Endothelial cell of umbilical vein (primary cell): ENCODE data around the gene BMPR1B. TPM values are rescaled to one million over a fixed set of nuclear protein-coding genes. Genes with fewer than 3 reads are reported as not detected.

Experiments used
- BruUV-seq: library from RNA; stranded (reverse); fragments of 400-500 nt; replicated peaks from 2 replicates; lab custom pipeline; 2021; lab: Mats Ljungman, UMichigan
- CTCF ChIA-PET: fragments of 300-600, 350-600 bp; sonication (Branson Sonifier 250); formaldehyde crosslinking; loops from one replicate; lab custom pipeline; 2021; ENCODE audit warnings: antibody characterized with exemption, inconsistent platforms; lab: Charles Lee
- POLR2A ChIA-PET: fragments of 300-600, 350-600 bp; sonication (Branson Sonifier 250); formaldehyde crosslinking; loops from one replicate; lab custom pipeline; 2021; ENCODE audit warnings: antibody characterized with exemption, inconsistent platforms; lab: Charles Lee
- DNase-seq: peaks from one replicate; pipeline ENCODE4 v3.0.0-alpha.2; 2011; ENCODE audit warnings: low read depth, low spot score
- FAIRE-seq: peaks from 2 replicates; lab custom pipeline; 2011; peaks lifted over from hg19 to GRCh38; lab: Jason Lieb, UNC
- H2AFZ ChIP-seq: 2 replicates; pipeline ENCODE4 v1.6.0; 2012; ENCODE audit warnings: low read depth, low read length, control low read depth, inconsistent platforms
- H3K27ac ChIP-seq: 2 replicates; pipeline ENCODE4 v1.5.1; 2011; ENCODE audit warnings: low read depth, mild to moderate bottlenecking, control low read depth, low read length, moderate library complexity; ENCODE audit not compliant: insufficient read depth
- H3K27me3 ChIP-seq, 2 experiments: 2 replicates each; pipeline versions ENCODE4 v1.6.0 to v1.6.1; 2011; ENCODE audit warnings: low read length in 2 of 2, mixed read lengths in 1 of 2; ENCODE audit not compliant: control insufficient read depth in 2 of 2, insufficient read depth in 2 of 2
- H3K36me3 ChIP-seq, 2 experiments: 2 replicates in 1 of 2; 3 replicates in 1 of 2; pipeline ENCODE4 v1.5.1; 2011; ENCODE audit warnings: low read length in 2 of 2, mild to moderate bottlenecking in 1 of 2, moderate library complexity in 1 of 2; ENCODE audit not compliant: control insufficient read depth in 2 of 2, insufficient read depth in 2 of 2; ENCODE audit errors: extremely low read depth in 1 of 2
- H3K4me1 ChIP-seq: 3 replicates; pipeline ENCODE4 v1.5.1; 2011; ENCODE audit warnings: mild to moderate bottlenecking, low read length; ENCODE audit not compliant: control insufficient read depth, insufficient read depth; ENCODE audit errors: extremely low read depth
- H3K4me2 ChIP-seq: 2 replicates; pipeline ENCODE4 v1.6.1; 2011; ENCODE audit warnings: low read length, control low read depth, mixed read lengths; ENCODE audit not compliant: insufficient read depth
- H3K4me3 ChIP-seq, 3 experiments: fragments of 200-600 bp in 1 of 3; sonication (generic), shearing (Covaris generic) in 1 of 3; replicated peaks in 1 of 3; 2 replicates each; pipeline ENCODE4 v1.5.1; 2011 to 2016; ENCODE audit warnings: control low read depth in 3 of 3, low read length in 3 of 3, mild to moderate bottlenecking in 2 of 3, inconsistent platforms in 1 of 3, low read depth in 1 of 3, moderate library complexity in 1 of 3; ENCODE audit not compliant: insufficient read depth in 1 of 3
- H3K79me2 ChIP-seq: 2 replicates; pipeline ENCODE4 v1.6.0; 2012; ENCODE audit warnings: low read length, inconsistent platforms; ENCODE audit not compliant: control insufficient read depth, insufficient read depth
- H3K9ac ChIP-seq: replicated peaks from 2 replicates; pipeline ENCODE3; 2011; ENCODE audit warnings: low read length, control low read depth; ENCODE audit not compliant: insufficient read depth; ENCODE audit errors: extremely low read depth
- H3K9me1 ChIP-seq: replicated peaks from 3 replicates; pipeline ENCODE4 v1.6.0; 2011; ENCODE audit warnings: mild to moderate bottlenecking, low read length; ENCODE audit not compliant: control insufficient read depth, insufficient read depth; ENCODE audit errors: extremely low read depth
- H3K9me3 ChIP-seq: replicated peaks from 2 replicates; pipeline ENCODE4 v1.5.1; 2012; ENCODE audit warnings: low read length, inconsistent platforms; ENCODE audit not compliant: control insufficient read depth, insufficient read depth
- H4K20me1 ChIP-seq: replicated peaks from 2 replicates; pipeline ENCODE3; 2011; ENCODE audit warnings: mild to moderate bottlenecking, low read length; ENCODE audit not compliant: control insufficient read depth, insufficient read depth; ENCODE audit errors: extremely low read depth
- CTCF ChIP-seq, 2 donors: IDR thresholded peaks; 1 replicate in 1 of 2; 2 replicates in 1 of 2; pipeline ENCODE4 v1.5.1; 2011; ENCODE audit warnings: low read length in 2 of 2, mild to moderate bottlenecking in 2 of 2, moderate library complexity in 2 of 2, control low read depth in 1 of 2, inconsistent platforms in 1 of 2, low read depth in 1 of 2; ENCODE audit not compliant: insufficient read depth in 1 of 2; ENCODE audit errors: extremely low read depth in 1 of 2
- EZH2 ChIP-seq: IDR thresholded peaks from 2 replicates; pipeline ENCODE4 v1.6.1; 2012; ENCODE audit warnings: borderline replicate concordance, low read depth, mild to moderate bottlenecking, moderate library complexity, low read length, inconsistent platforms; ENCODE audit not compliant: severe bottlenecking
- FOS ChIP-seq: IDR thresholded peaks from 2 replicates; pipeline ENCODE4 v1.6.1; 2011; ENCODE audit warnings: mild to moderate bottlenecking, low read length, moderate library complexity, borderline replicate concordance; ENCODE audit not compliant: insufficient read depth
- GATA2 ChIP-seq: IDR thresholded peaks from 2 replicates; pipeline ENCODE4 v1.7.0; 2011; ENCODE audit warnings: low read depth, mild to moderate bottlenecking, moderate library complexity, mixed read lengths, low read length; ENCODE audit not compliant: insufficient read length, insufficient read depth
- JUN ChIP-seq: IDR thresholded peaks from 2 replicates; pipeline ENCODE4 v1.6.1; 2011; ENCODE audit warnings: borderline replicate concordance, low read depth; ENCODE audit not compliant: insufficient read length, insufficient read depth
- MAX ChIP-seq: IDR thresholded peaks from 2 replicates; pipeline ENCODE4 v1.6.1; 2011; ENCODE audit not compliant: insufficient read depth, insufficient read length
- MYC ChIP-seq: IDR thresholded peaks from one replicate; pipeline ENCODE4 v1.6.1; 2011; ENCODE audit warnings: mild to moderate bottlenecking, low read depth, low read length
- POLR2A ChIP-seq: IDR thresholded peaks from 2 replicates; pipeline ENCODE4 v1.6.1; 2012; ENCODE audit warnings: low read depth, mild to moderate bottlenecking, control low read depth, low read length
- POLR2AphosphoS5 ChIP-seq: IDR thresholded peaks from 2 replicates; pipeline ENCODE4 v1.6.1; 2012; ENCODE audit warnings: low read depth, mild to moderate bottlenecking, control low read depth, low read length, moderate library complexity; ENCODE audit not compliant: insufficient read depth
- dilution Hi-C: fragments of 300-500 bp; cut with MboI; formaldehyde crosslinking; loops from one replicate; pipeline ENCODE4 v1.15.0; 2019; ENCODE audit warnings: low sequenced_read_pairs; ENCODE audit not compliant: extremely low pct_ligation_motif_present
- intact Hi-C: fragments of 100-400 bp; cut with micrococcal nuclease; formaldehyde crosslinking; loops from one replicate; pipeline ENCODE4 v1.10.0; 2022
- polyA plus RNA-seq, 4 experiments: library from polyadenylated mRNA; depleted of rRNA in 3 of 4; stranded (reverse) in 3 of 4; unstranded in 1 of 4; fragments of >200 nt; gene quantifications; 2 replicates each; pipeline versions ENCODE4 v1.2.1 to v1.2.3, GENCODE V29; 2011 to 2012; ENCODE audit warnings: missing spikeins in 1 of 4
- total RNA-seq: library from RNA; stranded (reverse); gene quantifications from 2 replicates; pipeline ENCODE4 v1.2.3, GENCODE V29; 2021

Gene BMPR1B
- total and polyA plus RNA-seq, 2 donors (not counting 3 experiments of a cell fraction or from before 2014, with no cell fraction given): 0.28 to 2.1 TPM

GRCh38 chr4:94766856-94767255 lies 9.1 kb downstream of the BMPR1B start:
- H3K36me3 ChIP-seq: no peaks in the 10 kb centered on the region
- ChIA-PET POLR2A (no interaction called here), CTCF (interaction anchor here (1.1 to 1.3 kb wide), 2 partner anchors 9 to 11 kb away, joined by 3 to 4 read pairs; no protein-coding TSS in a partner anchor)
- no peak overlapping the region for H2AFZ ChIP-seq
- H3K79me2 ChIP-seq: no peaks in the 10 kb centered on the region
- H3K9ac ChIP-seq: no peak overlapping the region
- no peak overlapping the region for H3K27ac ChIP-seq
- no peak for FAIRE-seq
- no peak overlapping the region for H3K4me2 ChIP-seq
- no peak for DNase-seq
- no peaks in the 10 kb centered on the region for H3K9me3 ChIP-seq
- no peaks in the 10 kb centered on the region for H3K27me3 ChIP-seq
- no peaks in the 10 kb centered on the region for H3K9me1 ChIP-seq
- intact Hi-C loops: no loop called here
- dilution Hi-C loops: no loop called here
- H4K20me1 ChIP-seq: no peaks in the 10 kb centered on the region
- H3K4me3 ChIP-seq: no peak overlapping the region
- H3K4me1 ChIP-seq: no peaks in the 10 kb centered on the region
- no TSS peak for BruUV-seq
- TF ChIP-seq CTCF (IDR thresholded peaks at IDR 0.05; ENCODE audit: extremely low read depth in 1 of 2, insufficient read depth in 1 of 2, low read depth in 1 of 2, low read length in 2 of 2): no peak
- no peak for TF ChIP-seq MYC
- no peak for TF ChIP-seq POLR2AphosphoS5
- TF ChIP-seq MAX: no peak
- no peak for TF ChIP-seq JUN
- TF ChIP-seq POLR2A: no peak
- no peak for TF ChIP-seq GATA2
- TF ChIP-seq FOS: no peak
- TF ChIP-seq EZH2: no peak
